ENCODE data around the gene UBL4B. TPM values are rescaled to one million over a fixed set of nuclear protein-coding genes. Genes with fewer than 3 reads are reported as not detected.

The UBL4B gene
- total RNA-seq, 2 experiments from 2014 or later = not detected

DNA sequence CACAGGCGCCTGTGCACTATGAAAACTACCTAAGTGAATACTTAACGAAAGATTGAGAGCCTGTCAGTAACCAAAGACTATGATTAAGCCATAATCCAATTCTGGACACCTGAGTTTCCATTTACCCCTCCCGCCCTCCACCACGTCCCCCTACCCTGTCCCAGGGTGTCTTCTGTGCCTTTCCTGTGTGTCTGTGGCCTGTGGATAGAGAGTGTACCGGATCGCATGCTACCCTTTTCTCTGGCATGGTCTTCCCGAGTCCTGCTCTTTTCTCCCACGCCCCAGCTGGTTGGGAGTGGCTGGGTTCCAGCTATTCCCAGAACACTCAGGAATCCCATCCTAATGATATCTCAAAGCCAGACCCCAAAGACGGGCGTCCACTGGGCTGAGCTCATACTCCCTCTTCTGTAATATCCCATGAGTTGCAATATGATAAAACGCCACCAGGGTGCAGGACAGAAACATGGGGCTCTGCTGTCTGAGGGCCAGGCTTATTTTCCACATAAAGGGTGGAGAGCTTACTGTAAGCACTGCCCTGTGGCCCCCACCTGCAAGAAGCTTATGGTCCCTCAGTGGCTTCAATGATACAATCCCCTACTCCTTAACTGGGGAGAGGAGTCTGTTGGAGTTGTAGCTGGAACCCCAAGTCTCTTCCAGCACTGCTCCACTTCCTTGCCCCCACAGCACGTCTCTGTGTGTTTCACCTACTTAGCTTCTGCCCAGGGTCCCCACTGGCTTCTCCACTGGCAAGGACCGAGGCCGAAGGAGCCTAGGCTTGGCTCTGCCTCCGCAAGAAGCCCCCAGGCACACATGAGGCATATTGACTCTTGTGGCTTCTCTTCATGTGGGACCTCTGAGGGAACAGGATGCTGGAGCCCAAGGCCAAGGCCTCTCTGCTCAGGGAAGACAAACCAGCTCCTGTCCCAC is 24.2 kb upstream of the UBL4B start:
- DNase-seq = peak; percentile 69
- H3K27me3 Mint-ChIP-seq = peaks cover 47% of the 10 kb centered on the region
- intact Hi-C loops (cut with micrococcal nuclease) = no loop called here
- H3K27ac Mint-ChIP-seq = no peak overlapping the region
- TF ChIP-seq, protein P1, sequence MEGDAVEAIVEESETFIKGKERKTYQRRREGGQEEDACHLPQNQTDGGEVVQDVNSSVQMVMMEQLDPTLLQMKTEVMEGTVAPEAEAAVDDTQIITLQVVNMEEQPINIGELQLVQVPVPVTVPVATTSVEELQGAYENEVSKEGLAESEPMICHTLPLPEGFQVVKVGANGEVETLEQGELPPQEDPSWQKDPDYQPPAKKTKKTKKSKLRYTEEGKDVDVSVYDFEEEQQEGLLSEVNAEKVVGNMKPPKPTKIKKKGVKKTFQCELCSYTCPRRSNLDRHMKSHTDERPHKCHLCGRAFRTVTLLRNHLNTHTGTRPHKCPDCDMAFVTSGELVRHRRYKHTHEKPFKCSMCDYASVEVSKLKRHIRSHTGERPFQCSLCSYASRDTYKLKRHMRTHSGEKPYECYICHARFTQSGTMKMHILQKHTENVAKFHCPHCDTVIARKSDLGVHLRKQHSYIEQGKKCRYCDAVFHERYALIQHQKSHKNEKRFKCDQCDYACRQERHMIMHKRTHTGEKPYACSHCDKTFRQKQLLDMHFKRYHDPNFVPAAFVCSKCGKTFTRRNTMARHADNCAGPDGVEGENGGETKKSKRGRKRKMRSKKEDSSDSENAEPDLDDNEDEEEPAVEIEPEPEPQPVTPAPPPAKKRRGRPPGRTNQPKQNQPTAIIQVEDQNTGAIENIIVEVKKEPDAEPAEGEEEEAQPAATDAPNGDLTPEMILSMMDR (IDR thresholded peaks at IDR 0.05) = peak; percentile 73
- no peaks in the 10 kb centered on the region for H3K9me3 Mint-ChIP-seq
- H3K4me3 Mint-ChIP-seq = no peak overlapping the region
- H3K4me1 Mint-ChIP-seq (ENCODE audit: low read depth) = peaks cover 7% of the 10 kb centered on the region
- peak; percentile 79 for ATAC-seq
- no peaks in the 10 kb centered on the region for H3K36me3 Mint-ChIP-seq (ENCODE audit: low read depth)
- ChIA-PET POLR2A (interaction anchor here (1.1 kb wide), 1 partner anchor 16 kb away, joined by 4 read pairs; no protein-coding TSS in a partner anchor), CTCF (interaction anchor here (0.6 to 5.9 kb wide), 34 partner anchors 9 to 1790 kb away, joined by 3 to 156 read pairs (median 5); partner anchors contain the start of gene ALX3)

DNA sequence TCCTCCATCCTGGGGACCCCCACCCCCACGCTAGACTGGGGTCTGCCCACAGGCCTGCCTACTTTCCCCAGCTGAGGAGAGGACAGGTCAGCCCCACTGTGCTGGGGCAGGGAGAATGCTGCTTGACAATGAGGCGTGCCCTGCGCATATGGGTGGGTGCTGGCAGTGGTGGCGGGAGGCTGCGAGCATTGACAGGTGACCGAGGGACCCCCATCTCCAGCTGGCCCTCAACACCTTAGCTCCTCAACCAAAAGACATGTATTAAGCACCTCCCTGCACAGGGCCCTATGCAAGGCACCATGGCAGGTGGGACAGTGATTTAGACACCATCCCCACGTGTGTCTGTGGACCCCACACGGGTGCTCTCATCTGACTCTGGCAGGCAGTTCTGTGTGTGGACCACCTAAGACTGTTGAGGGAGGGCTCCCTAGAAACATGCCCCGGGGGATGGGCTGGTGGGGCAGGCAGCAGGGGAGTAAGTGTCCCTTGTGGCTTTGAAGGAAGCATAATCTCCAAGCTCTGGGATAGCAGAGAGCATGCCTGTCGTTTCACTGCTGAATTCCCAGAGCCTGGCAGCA is 23.4 kb upstream of the UBL4B start:
- Mint-ChIP-seq H3K36me3 (ENCODE audit: low read depth) (no peaks in the 10 kb centered on the region), H3K9me3 (no peaks in the 10 kb centered on the region), H3K4me3 (no peak overlapping the region), H3K27ac (no peak overlapping the region), H3K27me3 (peaks cover 41% of the 10 kb centered on the region), H3K4me1 (ENCODE audit: low read depth) (peaks cover 2% of the 10 kb centered on the region)
- ATAC-seq (no peak), DNase-seq (no peak)
- intact Hi-C loops (cut with micrococcal nuclease) = no loop called here
- POLR2A ChIA-PET = interaction anchor here (1.1 kb wide), 1 partner anchor 16 kb away, joined by 4 read pairs; no protein-coding TSS in a partner anchor
- TF ChIP-seq, protein P1 (IDR thresholded peaks at IDR 0.05) = no peak
- CTCF ChIA-PET = interaction anchor here (0.6 to 5.9 kb wide), 28 partner anchors 8 to 371 kb away, joined by 3 to 156 read pairs (median 6); partner anchors contain the start of gene ALX3

DNA sequence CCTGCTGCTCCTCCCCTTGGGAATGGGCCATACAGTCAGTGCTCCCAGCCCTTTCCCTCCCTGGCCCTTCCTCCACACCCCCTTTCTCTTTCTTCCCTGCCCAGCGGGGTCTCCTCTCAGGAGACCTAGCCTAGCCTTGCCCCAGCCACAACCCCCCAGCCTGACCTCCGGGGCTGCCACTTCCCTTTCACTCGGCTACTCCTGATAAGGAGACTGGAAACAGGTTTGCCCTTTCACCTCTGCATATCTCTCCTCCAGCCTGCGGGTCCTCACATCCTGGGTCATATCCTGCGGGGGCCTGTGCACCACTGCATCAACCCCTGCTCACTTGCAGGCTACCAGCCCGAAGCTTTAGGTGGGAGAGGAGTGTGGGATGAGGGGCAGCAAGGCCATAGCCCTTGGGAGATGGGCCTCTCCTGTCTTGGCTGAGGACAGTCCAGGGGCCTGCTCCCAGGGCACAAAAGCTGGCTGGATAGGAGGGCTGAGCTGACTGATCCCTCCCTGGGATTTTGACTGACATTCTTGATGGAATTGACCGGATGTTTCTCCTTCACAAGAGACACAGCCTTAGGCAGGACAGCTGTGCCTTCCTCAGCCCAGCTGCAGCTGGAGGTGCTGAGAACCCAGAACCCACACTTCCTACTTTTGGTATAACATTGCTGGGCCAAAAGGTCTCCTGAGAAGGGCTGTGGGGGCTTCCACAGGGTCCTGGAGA is 22.5 kb upstream of the UBL4B start:
- POLR2A ChIA-PET = no interaction called here
- H3K9me3 Mint-ChIP-seq = no peaks in the 10 kb centered on the region
- H3K4me3 Mint-ChIP-seq = no peak overlapping the region
- no peaks in the 10 kb centered on the region for H3K36me3 Mint-ChIP-seq (ENCODE audit: low read depth)
- ATAC-seq (no peak), DNase-seq (no peak)
- CTCF ChIA-PET = interaction anchor here (1.3 to 5.9 kb wide), 7 partner anchors 13 to 60 kb away, joined by 4 to 156 read pairs (median 17); no protein-coding TSS in a partner anchor
- H3K4me1 Mint-ChIP-seq (ENCODE audit: low read depth) = peaks cover 2% of the 10 kb centered on the region
- no peak overlapping the region for H3K27ac Mint-ChIP-seq
- peaks cover 36% of the 10 kb centered on the region for H3K27me3 Mint-ChIP-seq
- TF ChIP-seq, protein P1 (IDR thresholded peaks at IDR 0.05) = no peak
- intact Hi-C loops (cut with micrococcal nuclease) = no loop called here

DNA sequence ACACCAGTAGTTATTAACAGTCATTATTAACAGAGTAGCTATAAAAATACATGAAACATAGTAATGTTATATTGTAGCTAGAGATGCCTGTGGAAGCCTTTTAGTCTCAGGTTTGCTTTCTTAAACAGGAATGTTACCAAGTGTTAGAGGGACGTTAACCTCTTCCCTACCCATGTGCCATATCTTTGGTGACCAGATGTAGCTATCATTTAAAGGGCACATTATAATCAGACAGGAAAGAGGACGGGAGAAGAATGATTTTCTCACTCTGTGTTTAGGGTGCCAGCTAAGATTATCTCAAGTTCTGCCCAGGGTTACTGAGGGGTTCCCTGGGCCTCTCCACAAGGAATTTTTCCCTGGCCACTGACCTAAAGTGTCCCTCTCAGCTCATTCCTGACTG is 20.9 kb upstream of the UBL4B start:
- intact Hi-C loops (cut with micrococcal nuclease) = no loop called here
- ATAC-seq = no peak
- no peaks in the 10 kb centered on the region for H3K36me3 Mint-ChIP-seq (ENCODE audit: low read depth)
- H3K9me3 Mint-ChIP-seq = no peaks in the 10 kb centered on the region
- H3K4me3 Mint-ChIP-seq = no peak overlapping the region
- ChIA-PET POLR2A (interaction anchor here (0.8 to 1.2 kb wide), 2 partner anchors 30 to 39 kb away, joined by 3 read pairs; no protein-coding TSS in a partner anchor), CTCF (interaction anchor here (0.8 to 5.9 kb wide), 8 partner anchors 10 to 369 kb away, joined by 3 to 156 read pairs (median 8); no protein-coding TSS in a partner anchor)
- TF ChIP-seq, protein P1 (IDR thresholded peaks at IDR 0.05) = no peak
- no peak for DNase-seq
- H3K27ac Mint-ChIP-seq = no peak overlapping the region
- no peaks in the 10 kb centered on the region for H3K4me1 Mint-ChIP-seq (ENCODE audit: low read depth)
- peaks cover 22% of the 10 kb centered on the region for H3K27me3 Mint-ChIP-seq
